HFFc6 (cell line): ENCODE measurements around the gene SSNA1. TPM values are rescaled to one million over a fixed set of nuclear protein-coding genes. Genes with fewer than 3 reads are reported as not detected.

Experiments used
- DNase-seq: peaks from one replicate; pipeline ENCODE4 v3.0.0-alpha.2; 2018
- H3K27ac Mint-ChIP-seq: 2 replicates; pipeline ENCODE4 v1.8.0; 2020; ENCODE audit warnings: mild to moderate bottlenecking, mixed read lengths
- H3K27me3 Mint-ChIP-seq: 2 replicates; pipeline ENCODE4 v1.8.0; 2021; ENCODE audit warnings: mild to moderate bottlenecking, moderate library complexity, mixed read lengths; ENCODE audit not compliant: insufficient read depth
- H3K36me3 Mint-ChIP-seq: 2 replicates; pipeline ENCODE4 v1.8.0; 2021; ENCODE audit warnings: low read depth, mixed read lengths
- H3K4me1 Mint-ChIP-seq: 2 replicates; pipeline ENCODE4 v1.8.0; 2020; ENCODE audit warnings: low read depth, mixed read lengths
- H3K4me3 Mint-ChIP-seq: 2 replicates; pipeline ENCODE4 v1.8.0; 2020; ENCODE audit warnings: mild to moderate bottlenecking, moderate library complexity, mixed read lengths
- H3K9me3 Mint-ChIP-seq: 2 replicates; pipeline ENCODE4 v1.8.0; 2020; ENCODE audit warnings: mild to moderate bottlenecking, mixed read lengths
- CTCF ChIP-seq: fragments of 200-600 bp; sonication (generic); IDR thresholded peaks from 2 replicates; pipeline ENCODE4 v1.5.0; 2021; ENCODE audit warnings: antibody characterized with exemption, mild to moderate bottlenecking
- total RNA-seq, 6 experiments: library from RNA; stranded (reverse); fragmentation: NEBNext Ultra II Directional; extraction: Animal tissue kit (Norgen Biotek cat#: 25700); gene quantifications; 2 replicates in 1 of 6; 3 replicates in 5 of 6; pipeline ENCODE4 v1.2.3, GENCODE V29; 2021

Gene SSNA1
- total RNA-seq, 6 experiments from 2014 or later = 76.7 to 82.8 (median 82.1) TPM

- no peak for DNase-seq
- no peaks in the 10 kb centered on the region for H3K4me1 Mint-ChIP-seq
- no peak overlapping the region for H3K4me3 Mint-ChIP-seq
- TF ChIP-seq CTCF = no peak
- no peak overlapping the region for H3K27ac Mint-ChIP-seq
- H3K9me3 Mint-ChIP-seq = no peaks in the 10 kb centered on the region
- H3K36me3 Mint-ChIP-seq = no peaks in the 10 kb centered on the region
- peaks cover 7% of the 10 kb centered on the region for H3K27me3 Mint-ChIP-seq
These were observed 41.2 kb upstream of the SSNA1 start for GRCh38 chr9:137147091-137147792.

- H3K4me3 Mint-ChIP-seq = no peak overlapping the region
- H3K4me1 Mint-ChIP-seq = no peaks in the 10 kb centered on the region
- H3K9me3 Mint-ChIP-seq = no peaks in the 10 kb centered on the region
- TF ChIP-seq CTCF = no peak
- DNase-seq = no peak
- peaks cover 6% of the 10 kb centered on the region for H3K27me3 Mint-ChIP-seq
- H3K27ac Mint-ChIP-seq = no peak overlapping the region
- no peaks in the 10 kb centered on the region for H3K36me3 Mint-ChIP-seq
These were observed 40.7 kb upstream of the SSNA1 start for GRCh38 chr9:137147793-137148160.

GRCh38 chr9:137148242-137148641 is 40.2 kb upstream of the SSNA1 start:
- H3K27ac Mint-ChIP-seq = no peak overlapping the region
- no peaks in the 10 kb centered on the region for H3K9me3 Mint-ChIP-seq
- H3K4me1 Mint-ChIP-seq = no peaks in the 10 kb centered on the region
- no peak for TF ChIP-seq CTCF
- peaks cover 3% of the 10 kb centered on the region for H3K27me3 Mint-ChIP-seq
- no peaks in the 10 kb centered on the region for H3K36me3 Mint-ChIP-seq
- no peak overlapping the region for H3K4me3 Mint-ChIP-seq
- DNase-seq = no peak

- no peaks in the 10 kb centered on the region for H3K36me3 Mint-ChIP-seq
- no peak for DNase-seq
- H3K4me3 Mint-ChIP-seq = no peak overlapping the region
- H3K27me3 Mint-ChIP-seq = peaks cover 1% of the 10 kb centered on the region
- TF ChIP-seq CTCF = no peak
- H3K27ac Mint-ChIP-seq = no peak overlapping the region
- H3K4me1 Mint-ChIP-seq = no peaks in the 10 kb centered on the region
- H3K9me3 Mint-ChIP-seq = no peaks in the 10 kb centered on the region
These were observed 39.8 kb upstream of the SSNA1 start for GRCh38 chr9:137148661-137149060.

- DNase-seq = no peak
- Mint-ChIP-seq H3K27ac (no peak overlapping the region), H3K4me1 (no peaks in the 10 kb centered on the region), H3K4me3 (no peak overlapping the region), H3K9me3 (no peaks in the 10 kb centered on the region), H3K27me3 (peaks cover 1% of the 10 kb centered on the region), H3K36me3 (no peaks in the 10 kb centered on the region)
- TF ChIP-seq CTCF = no peak
These were observed 39.1 kb upstream of the SSNA1 start for GRCh38 chr9:137149363-137149762.
